NCI-H2107 (cell line): ENCODE results near the gene PARM1.
"Not testable (repeated sequence)": the region's sequence is repeated elsewhere in the genome, so short reads cannot be mapped to it uniquely, and the experiment has no call there.

Experiments
- DNase-seq: peaks from one replicate; lab custom pipeline; 2025; lab: John Stamatoyannopoulos, UW

The PARM1 gene

DNA sequence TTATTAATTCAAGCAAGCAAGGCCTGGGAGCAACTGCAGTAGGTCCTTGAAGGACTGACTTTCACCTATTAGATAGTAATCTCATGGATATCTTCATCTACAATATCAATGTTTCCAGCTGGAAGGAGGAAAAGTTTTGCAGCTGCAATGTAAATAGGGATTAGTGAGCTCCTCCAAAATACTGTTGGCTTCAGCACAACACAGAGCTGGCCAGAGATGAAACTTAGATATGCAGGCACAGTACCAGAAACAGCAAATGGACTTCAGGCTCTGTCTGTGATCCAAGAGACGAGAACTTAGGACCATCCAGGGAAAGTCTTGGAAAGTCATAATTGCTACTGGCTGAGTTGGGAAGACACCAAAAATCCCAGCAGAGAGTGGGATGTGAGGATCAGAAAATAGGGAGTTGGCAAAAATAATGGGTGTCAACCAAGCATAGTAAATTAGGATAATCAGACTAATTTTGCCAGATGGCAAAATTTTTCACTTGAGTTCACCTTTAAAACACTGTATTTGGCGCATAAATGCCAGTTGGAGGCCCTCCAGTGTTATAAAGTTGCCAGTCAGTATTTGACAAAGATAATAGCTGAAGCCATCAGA, 57.5 kb downstream of the PARM1 start:
- DNase-seq = no peak

DNA sequence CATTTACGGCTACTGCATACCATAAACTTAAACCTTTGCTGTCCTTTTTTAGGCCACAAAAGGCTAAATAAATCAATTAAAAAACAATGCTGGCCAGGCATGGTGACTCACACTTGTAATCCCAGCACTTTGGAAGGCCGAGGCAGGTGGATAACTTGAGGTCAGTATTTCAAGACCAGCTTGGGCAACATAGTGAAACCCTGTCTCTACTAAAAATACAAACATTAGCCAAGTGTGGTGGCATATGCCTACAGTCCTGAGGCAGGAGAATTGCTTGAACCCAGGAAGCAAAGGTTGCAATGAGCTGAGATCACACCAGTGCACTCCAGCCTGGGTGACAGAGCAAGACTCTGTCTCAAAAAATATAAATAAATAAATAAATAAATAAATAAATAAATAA, 61.5 kb downstream of the PARM1 start:
- DNase-seq = not testable (repeated sequence)

- DNase-seq = no peak
These were observed 64.1 kb downstream of the PARM1 start for GRCh38 chr4:74996996-74997395.

DNA sequence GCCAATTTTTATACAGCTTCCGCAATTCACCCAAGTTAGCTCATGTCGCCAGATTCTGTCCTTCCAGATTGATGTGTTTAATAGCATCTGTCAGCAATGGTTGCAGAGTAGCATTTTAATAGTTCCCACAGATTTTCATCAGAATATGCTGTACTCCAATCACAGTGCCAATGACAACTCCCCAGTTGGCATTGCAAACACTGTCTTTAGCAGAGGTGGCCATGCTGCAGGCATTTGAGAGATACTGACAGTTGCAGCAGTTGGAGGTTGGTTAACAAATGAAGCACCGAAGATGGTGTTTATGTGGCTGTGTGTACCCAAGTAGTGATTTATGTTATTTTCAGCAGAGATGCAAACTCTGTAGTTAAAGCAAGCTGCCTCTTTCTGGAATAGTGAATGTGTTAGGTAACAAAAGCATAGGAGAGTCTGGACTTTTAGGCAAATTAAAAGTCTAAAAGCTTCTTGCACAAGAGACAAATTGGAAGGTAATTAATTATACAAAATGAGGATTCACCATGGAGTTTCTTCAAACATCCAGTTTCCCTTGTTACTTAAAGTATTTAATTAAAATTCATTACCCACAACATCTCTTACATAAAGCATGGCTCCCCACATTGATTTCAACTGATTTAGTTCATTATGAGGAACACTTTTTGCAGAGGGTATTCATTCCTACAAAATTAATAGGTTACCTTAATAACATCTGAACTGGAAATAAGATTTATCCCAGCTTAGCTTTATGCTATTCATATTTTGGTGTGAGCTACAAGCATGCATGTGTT, 65.2 kb downstream of the PARM1 start:
- DNase-seq = no peak

DNA sequence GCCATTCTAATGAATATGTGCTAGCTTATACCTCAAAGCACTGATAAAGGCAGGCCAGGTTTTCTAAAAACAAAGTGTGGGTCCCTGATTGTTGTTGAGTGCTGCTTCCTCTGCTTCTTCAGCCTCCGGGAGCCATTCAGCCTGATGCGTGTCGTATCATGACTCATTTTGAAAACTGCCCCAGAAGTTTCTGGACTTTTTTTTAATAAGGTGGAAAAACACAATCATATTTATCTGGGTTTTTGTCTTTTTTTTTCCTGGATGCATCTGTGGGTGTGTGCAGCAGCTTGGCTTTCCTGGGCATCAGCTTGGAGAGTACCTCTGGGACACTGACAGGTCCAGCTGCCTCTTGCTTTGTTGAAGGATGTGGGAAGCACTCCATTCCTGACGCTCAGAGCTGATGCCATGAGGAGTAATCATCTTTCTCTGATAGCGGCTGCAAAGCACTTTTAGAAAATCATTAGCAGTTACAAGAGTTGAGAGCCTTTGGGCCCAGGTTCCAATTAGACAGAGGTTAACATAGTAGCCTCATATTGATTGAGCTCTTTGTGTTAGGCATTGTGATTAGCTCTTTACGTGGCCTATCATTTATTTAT, 66.9 kb downstream of the PARM1 start:
- DNase-seq = no peak

GRCh38 chr4:75001871-75002270, 69.0 kb downstream of the PARM1 start:
- DNase-seq = no peak

- no peak for DNase-seq
These were observed 69.5 kb downstream of the PARM1 start for GRCh38 chr4:75002381-75002780.

GRCh38 chr4:75003979-75004378, 71.1 kb downstream of the PARM1 start:
- no peak for DNase-seq

GRCh38 chr4:75004755-75005668, 72.1 kb downstream of the PARM1 start:
- no peak for DNase-seq

GRCh38 chr4:75005727-75006126, 72.8 kb downstream of the PARM1 start:
- no peak for DNase-seq

DNA sequence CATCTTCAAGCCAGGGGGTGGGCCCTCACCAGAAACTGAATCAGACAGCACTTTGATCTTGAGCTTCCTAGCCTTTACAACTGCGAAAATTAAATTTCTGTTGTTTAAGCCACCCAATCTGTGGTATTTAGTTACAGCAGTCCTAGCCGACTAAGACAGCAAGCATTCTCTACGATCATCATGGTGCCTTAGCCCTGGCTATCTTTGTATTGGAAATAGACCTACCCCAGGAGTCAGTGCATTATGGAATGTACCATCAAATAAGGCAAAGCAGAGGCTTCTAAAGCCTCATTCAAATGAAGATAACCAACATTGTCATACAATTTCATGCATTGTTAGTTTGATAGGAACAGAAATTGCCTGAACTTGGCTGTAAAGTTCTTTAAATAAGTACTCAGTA, 75.0 kb downstream of the PARM1 start:
- no peak for DNase-seq

DNA sequence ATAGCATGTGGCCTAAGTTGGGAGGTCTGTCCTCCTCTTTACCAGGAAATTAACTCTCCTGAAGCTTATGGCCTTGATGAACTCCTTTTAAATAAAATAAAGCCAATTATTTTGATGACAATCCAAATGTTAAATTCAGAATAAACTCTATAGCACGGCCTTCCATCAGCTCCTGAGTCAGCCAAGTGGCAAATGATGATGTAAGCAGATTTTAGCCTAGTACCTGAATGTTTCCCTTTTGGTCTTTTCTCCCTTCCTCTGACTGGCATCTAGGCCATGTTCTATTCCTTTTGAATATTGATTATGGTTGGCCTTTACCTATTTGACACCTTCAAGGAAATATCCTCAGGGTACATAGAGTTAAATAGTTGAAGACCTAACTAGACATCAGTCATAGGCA, 76.2 kb downstream of the PARM1 start:
- DNase-seq = no peak

DNA sequence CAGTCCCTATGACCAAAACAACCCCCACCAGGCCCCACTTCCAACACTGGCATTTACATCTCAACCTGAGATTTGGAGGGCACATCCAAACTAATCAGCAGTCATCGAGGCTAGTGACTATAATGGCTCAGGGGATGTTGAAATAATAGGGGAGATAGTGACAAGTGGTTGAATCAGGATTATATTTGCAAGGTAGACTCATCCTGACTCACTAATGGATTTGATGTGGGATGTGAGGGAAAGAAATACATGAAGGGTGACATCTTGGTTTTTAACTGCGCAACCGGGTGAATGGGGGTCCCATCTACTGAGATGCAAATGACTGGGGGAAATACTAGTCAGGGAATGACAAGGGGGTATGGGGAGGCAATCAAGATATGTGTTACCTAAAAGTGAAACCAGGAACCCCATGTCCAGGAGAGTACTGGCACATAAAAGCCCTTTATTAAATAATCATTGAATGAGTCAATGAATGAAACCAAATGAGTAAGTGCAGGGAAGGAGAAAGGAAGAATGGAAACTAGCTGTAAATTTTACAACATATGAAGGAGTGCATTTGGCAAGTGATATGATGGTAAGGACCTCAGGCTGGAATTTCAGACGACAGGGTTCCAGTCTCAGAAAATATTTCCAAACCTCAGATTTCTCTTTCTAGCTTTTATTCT, 78.3 kb downstream of the PARM1 start:
- no peak for DNase-seq

DNA sequence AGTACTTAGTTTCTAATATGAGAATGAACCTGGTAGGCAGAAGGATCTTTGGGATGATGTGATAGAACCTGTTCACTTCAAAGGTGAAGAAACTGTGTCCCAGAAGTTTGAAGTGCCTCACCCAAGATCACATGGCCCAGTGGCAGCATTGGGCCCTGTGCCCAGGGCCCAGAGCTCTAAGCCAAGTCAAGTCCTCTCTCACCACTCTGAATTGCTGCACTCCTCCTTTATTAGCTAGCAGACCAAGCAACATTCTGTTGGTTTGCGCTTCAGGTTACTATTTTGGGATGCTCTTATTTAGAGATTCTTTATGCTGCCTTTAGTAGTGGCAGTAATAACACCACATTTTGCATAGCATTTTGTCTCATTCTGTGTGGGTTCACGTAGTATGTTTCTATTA, 82.7 kb downstream of the PARM1 start:
- DNase-seq = no peak

DNA sequence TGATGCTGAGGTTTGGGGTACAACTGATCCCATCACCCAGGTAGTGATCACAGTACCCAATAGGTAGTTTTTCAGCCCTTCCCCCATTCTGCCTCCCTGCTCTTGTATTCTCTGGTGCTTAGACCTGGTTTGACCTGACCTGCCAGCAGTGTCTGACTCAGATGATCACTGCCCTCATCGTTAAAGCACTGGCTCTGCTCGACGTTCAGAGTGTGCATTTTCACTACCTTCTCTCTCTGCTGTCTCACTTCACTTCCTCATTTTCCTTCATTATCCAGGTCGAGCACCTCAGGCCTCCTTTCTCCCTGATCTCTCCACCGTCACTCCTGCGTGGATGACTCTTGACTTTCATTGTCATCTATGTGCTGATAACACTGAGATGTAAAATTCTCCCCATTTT, 83.6 kb downstream of the PARM1 start:
- no peak for DNase-seq

GRCh38 chr4:75018811-75019479, 86.0 kb downstream of the PARM1 start:
- DNase-seq = no peak

GRCh38 chr4:75025431-75025830, 92.5 kb downstream of the PARM1 start:
- no peak for DNase-seq

DNA sequence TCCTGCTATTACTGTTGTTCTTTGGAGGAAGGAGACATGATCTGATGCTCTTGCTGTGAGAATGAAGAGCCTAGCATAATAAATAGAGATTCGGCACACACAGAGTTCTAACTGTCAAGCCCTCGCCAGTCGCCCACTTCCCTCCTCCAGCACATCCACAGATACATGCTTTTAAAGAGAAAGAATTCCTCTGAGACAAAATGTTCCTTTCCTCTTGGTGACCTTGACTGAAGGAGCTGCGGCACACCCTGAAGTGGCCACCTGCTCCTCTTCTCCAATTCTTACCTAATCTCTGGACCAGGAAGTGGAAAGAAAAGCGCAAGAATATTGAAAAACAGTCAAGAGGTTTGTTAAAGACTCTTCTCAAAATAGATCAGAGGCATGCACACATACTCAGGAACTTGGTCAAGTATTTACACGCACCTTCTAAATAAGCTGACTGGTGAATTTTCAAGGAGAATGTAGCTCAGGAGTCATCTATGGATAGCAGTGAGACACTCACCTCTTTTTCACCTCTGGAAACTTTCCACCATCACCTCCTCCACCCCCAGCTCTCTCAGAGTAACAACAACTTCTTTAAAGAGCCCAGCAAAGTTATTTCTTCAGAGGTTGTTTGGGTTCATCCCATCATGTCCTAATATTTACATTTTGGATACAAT, 95.4 kb downstream of the PARM1 start:
- no peak for DNase-seq

- no peak for DNase-seq
These were observed 97.1 kb downstream of the PARM1 start for GRCh38 chr4:75030028-75030427.

DNA sequence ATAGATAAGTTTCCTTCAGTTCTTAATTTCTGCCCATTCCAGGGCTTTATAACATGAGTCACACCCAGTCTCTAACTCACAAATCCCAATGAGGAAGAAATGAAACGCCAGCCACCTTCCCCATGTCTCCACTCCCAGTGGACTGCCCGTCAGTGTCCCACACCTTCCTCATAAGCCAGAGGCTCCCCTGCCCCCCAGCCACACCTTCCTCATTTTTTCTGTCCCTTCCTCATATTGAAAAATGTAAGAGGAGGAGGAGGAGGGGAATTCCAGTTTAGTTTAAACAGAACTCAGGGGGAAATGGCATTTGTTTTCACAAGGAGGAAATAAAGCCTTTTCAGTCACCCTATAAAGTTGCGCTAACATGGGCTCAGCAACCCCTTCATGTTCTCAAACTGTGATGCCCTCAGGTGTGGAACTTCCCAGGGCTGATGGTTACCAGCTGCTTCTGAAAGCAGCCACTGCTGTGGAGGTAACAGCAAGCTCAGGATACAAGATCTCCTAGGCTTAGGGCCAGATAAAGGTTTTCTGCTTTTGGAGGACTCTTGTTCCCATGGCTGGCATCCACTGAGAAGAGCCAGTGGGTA, 97.8 kb downstream of the PARM1 start:
- no peak for DNase-seq
